Nephron progenitor cell (in vitro differentiated cells): ENCODE data around the gene DNAJC8.

Experiments
- DNase-seq: peaks from one replicate; pipeline ENCODE4 v3.0.0; 2021
- H3K27ac Mint-ChIP-seq: 2 replicates; pipeline ENCODE4 v1.8.0; 2021; ENCODE audit warnings: mild to moderate bottlenecking, moderate library complexity, mixed read lengths
- H3K27me3 Mint-ChIP-seq: 2 replicates; pipeline ENCODE4 v1.8.0; 2021; ENCODE audit warnings: mild to moderate bottlenecking, low read depth, mixed read lengths; ENCODE audit not compliant: poor library complexity
- H3K36me3 Mint-ChIP-seq: 2 replicates; pipeline ENCODE4 v1.8.0; 2021; ENCODE audit warnings: low read depth, mixed read lengths
- H3K4me1 Mint-ChIP-seq: 2 replicates; pipeline ENCODE4 v1.8.0; 2021; ENCODE audit warnings: mixed read lengths
- H3K4me3 Mint-ChIP-seq: 2 replicates; pipeline ENCODE4 v1.8.0; 2021; ENCODE audit warnings: mild to moderate bottlenecking, moderate library complexity, mixed read lengths
- H3K9me3 Mint-ChIP-seq: 2 replicates; pipeline ENCODE4 v1.8.0; 2021; ENCODE audit warnings: mild to moderate bottlenecking, moderate library complexity, mixed read lengths
- CTCF ChIP-seq: fragments of 200-600 bp; sonication (generic); IDR thresholded peaks from 2 replicates; pipeline ENCODE4 v1.5.0; 2021; ENCODE audit warnings: antibody characterized with exemption

Gene DNAJC8

GRCh38 chr1:28258628-28259251 is 25.9 kb upstream of the DNAJC8 start:
- Mint-ChIP-seq H3K9me3 (no peaks in the 10 kb centered on the region), H3K27ac (no peak overlapping the region), H3K4me1 (peaks cover 42% of the 10 kb centered on the region), H3K27me3 (peaks cover 14% of the 10 kb centered on the region), H3K4me3 (peak overlapping the region; percentile 84), H3K36me3 (no peaks in the 10 kb centered on the region)
- TF ChIP-seq CTCF: no peak
- DNase-seq: no peak

- H3K36me3 Mint-ChIP-seq: no peaks in the 10 kb centered on the region
- H3K27ac Mint-ChIP-seq: no peak overlapping the region
- H3K27me3 Mint-ChIP-seq: peaks cover 14% of the 10 kb centered on the region
- H3K4me1 Mint-ChIP-seq: peaks cover 36% of the 10 kb centered on the region
- DNase-seq: no peak
- H3K9me3 Mint-ChIP-seq: no peaks in the 10 kb centered on the region
- TF ChIP-seq CTCF: no peak
- no peak overlapping the region for H3K4me3 Mint-ChIP-seq
Measured at GRCh38 chr1:28257736-28258135, 24.9 kb upstream of the DNAJC8 start.

GRCh38 chr1:28256197-28256827 is 23.5 kb upstream of the DNAJC8 start:
- no peak overlapping the region for H3K4me3 Mint-ChIP-seq
- no peaks in the 10 kb centered on the region for H3K36me3 Mint-ChIP-seq

GRCh38 chr1:28249866-28250295 is 17.1 kb upstream of the DNAJC8 start:
- Mint-ChIP-seq H3K9me3 (no peaks in the 10 kb centered on the region), H3K27me3 (no peaks in the 10 kb centered on the region), H3K36me3 (no peaks in the 10 kb centered on the region), H3K4me3 (no peak overlapping the region), H3K27ac (no peak overlapping the region), H3K4me1 (peaks cover 34% of the 10 kb centered on the region)
- DNase-seq: no peak
- no peak for TF ChIP-seq CTCF

More at GRCh38 chr1:28256197-28256827, 23.5 kb upstream of the DNAJC8 start:
- H3K27ac Mint-ChIP-seq: no peak overlapping the region
- no peaks in the 10 kb centered on the region for H3K9me3 Mint-ChIP-seq
- peaks cover 14% of the 10 kb centered on the region for H3K27me3 Mint-ChIP-seq
- no peak for TF ChIP-seq CTCF
- DNase-seq: no peak
- peaks cover 27% of the 10 kb centered on the region for H3K4me1 Mint-ChIP-seq

- Mint-ChIP-seq H3K27ac (no peak overlapping the region), H3K36me3 (no peaks in the 10 kb centered on the region), H3K4me3 (no peak overlapping the region), H3K4me1 (peaks cover 38% of the 10 kb centered on the region), H3K27me3 (no peaks in the 10 kb centered on the region), H3K9me3 (no peaks in the 10 kb centered on the region)
- no peak for DNase-seq
- no peak for TF ChIP-seq CTCF
Measured at GRCh38 chr1:28249013-28249865, 16.4 kb upstream of the DNAJC8 start.
